Fibroblast of peridontal ligament (primary cell): ENCODE measurements around the gene FAM13A.

Source experiments
- DNase-seq: peaks from one replicate; pipeline ENCODE4 v3.0.0-alpha.2; 2010; ENCODE audit errors: extremely low read depth

The FAM13A gene

DNA sequence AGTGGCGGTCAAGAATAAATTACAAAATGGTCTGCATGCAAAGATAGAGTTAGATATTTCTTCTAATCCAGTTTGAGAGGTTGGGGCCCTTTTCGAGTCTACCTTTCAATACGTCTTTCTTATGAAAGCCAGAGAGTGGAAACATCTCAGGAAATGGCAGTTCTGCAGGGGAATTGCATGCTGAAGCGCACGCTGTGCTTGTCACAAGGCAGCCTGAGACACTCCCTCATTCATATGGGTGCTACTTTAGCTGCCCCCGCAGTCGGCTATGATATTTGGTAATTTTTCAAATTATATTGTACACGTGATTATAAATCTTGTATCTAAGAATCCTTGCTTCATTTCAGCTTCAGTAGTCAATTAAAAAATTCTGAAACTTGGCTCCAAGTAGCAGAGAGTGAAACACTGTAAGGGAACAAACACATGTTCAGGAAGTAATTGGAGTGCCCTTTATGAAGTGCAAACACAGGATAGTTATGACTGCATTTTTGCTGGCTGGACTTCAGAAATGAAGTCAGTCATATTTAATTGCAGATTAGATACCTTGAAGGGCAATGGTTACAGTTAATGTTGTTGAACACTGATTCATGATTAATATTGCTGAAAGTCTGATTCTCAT lies 213.8 kb downstream of the FAM13A start:
- DNase-seq, result peak; percentile 52

DNA sequence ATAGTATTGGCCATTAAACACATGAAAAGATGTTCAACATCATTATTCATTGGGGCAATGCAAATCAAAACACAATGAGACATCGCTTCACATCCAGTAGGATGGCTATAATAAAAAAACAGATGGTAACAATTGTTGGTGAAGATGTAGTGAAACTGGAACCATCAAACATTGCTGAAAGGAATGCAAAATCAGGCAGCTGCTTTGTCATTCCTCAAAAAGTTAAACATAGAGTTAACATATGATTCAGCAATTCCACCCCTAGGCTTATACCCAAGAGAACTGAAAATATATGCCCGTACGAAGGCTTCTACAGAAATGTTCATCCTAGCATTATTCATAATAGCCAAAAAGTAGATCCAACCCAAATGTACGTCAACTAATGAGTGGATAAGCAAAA lies 215.3 kb downstream of the FAM13A start:
- DNase-seq, result peak; percentile 95

DNA sequence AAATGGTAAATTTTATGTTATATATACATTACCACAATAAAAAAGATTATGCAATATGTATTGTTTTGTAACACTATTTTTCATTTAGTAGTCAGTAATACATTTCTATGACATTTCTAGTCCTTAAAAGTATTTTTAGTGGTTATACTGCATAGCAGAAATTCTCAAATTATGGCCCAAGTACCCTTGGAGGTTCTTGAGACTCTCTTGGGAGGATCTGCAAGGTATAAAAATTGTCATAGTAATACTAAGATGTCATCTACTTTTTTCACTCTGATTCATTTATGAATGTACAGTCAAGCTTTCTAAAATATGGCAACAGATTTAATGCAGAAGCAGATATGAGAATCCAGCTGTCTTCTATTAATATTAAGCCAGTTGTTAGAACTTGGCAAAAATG lies 220.8 kb downstream of the FAM13A start:
- DNase-seq, result no peak

DNA sequence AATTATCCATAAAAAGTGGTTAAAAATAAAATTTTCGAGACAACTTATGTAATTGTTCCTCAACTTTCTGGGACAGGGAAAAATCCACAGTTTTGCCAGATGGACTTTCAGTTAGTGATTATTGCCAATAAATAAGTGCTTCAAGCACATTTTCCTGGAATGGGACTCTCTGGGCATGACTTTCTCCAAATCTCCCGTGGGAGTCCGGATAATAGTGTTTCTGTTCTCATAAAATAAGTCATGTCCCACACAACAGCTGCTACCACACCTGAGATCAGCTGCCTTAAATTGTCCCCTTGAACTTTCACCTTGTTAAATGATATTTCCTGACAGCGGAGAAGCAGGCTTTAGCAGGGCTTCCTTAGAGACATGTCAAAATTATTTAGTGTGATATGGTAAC lies 226.0 kb downstream of the FAM13A start:
- no peak for DNase-seq

DNA sequence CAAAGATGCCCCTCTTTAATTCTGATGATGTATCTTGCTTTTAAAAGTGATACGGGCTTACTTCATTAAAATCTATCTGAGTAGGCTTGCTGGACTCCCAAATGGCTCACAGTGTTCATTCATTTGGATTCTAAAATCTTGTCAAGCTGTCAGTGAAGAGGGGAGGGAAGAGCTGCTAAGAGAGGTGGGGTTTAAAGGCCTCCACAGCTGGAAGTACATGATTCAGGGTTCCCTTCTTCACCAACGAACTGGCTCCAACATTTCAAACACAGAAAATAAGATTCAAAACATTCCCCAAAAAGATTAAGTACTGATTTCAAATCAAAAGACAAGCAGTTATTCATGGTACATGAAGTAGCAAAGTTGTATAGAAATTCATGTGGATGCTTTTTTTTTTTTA lies 226.4 kb downstream of the FAM13A start:
- DNase-seq, result no peak

DNA sequence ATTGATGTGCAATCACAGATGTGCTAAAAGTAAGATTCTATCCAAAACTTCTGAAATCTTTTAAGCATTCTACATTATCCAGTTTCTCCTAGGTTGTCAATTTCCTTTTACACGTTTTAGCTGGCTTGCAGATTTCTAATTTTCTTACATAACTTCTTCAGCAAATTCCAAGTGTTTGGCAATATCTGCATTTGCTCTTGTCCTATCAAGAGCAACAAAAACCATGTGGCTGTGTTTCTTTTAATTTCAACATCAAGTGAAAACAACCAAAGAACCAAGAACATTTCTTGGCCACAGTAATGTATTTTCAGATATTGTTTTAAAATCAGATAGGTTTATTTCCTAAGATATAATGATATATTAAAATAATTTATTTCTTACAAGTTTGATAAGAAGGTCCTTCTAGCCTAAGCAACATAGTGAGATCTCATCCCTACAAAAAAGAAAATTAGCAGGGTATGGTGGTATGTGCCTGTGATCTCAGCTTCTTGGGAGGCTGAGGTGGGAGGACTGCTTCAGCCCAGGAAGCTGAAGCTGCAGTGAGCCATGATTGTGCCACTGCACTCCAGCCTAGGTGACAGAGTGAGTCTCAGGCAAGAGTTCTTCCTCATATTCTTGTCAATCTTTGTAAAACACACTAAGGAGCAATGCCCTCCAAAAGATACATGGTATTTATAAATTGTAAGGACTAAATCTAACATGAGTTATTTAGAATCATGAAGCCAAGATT lies 228.0 kb downstream of the FAM13A start:
- DNase-seq, result peak; percentile 56

DNA sequence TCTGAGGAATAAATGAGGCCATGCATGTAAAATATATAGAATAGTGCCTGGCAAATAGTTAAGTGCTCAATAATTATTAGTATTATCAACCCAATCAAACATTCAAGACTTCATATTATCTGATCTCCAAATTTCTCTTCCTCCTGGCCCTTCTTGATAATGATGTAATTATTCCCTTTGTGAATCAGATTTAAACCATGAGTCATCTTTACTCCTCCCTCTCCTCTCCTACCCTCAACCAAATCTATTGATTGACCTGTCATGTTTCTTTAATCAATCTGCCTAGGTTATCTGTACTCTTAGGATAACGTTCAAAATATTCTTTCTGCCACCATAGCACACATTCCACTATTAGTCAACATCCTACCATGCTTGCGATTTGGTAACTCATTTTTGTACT lies 229.5 kb downstream of the FAM13A start:
- DNase-seq, result no peak

DNA sequence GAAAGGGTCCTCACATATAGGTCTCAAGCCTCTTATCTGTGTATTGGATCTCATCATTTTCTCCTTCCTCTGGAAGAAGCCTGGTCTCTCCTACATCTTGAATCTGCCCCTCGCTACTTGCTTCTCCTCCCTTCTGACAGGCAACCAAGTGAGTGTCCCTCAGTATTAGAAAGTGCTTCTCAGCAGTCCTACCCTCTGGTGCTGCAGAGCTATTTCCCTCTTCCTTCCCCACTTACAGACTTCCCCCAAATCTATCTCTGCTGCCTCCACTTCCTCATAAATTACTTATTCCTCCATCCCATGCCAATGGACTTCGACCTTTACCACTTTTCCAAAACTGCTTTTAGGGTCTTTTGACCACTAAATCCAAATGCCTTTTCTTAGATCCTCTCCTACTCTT lies 230.2 kb downstream of the FAM13A start:
- no peak for DNase-seq

DNA sequence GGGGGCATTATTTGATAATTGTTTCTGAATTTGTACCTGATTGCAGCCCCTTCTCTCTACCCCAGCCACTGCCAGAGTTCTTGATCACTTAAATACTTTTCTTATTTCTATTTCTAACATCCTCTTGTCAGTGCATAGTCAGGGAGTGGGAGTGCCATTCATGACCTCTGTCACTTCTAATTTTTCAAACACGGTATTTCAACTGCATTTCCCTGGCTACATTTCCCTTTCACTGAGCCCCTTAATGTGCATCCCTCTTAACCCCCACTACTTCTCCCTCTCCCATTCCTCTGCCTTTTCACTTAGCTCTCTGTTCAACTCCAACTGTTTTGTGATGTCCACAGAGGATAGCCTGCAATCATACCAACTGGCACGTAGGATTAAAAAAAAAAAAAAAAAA lies 231.1 kb downstream of the FAM13A start:
- DNase-seq, result no peak

DNA sequence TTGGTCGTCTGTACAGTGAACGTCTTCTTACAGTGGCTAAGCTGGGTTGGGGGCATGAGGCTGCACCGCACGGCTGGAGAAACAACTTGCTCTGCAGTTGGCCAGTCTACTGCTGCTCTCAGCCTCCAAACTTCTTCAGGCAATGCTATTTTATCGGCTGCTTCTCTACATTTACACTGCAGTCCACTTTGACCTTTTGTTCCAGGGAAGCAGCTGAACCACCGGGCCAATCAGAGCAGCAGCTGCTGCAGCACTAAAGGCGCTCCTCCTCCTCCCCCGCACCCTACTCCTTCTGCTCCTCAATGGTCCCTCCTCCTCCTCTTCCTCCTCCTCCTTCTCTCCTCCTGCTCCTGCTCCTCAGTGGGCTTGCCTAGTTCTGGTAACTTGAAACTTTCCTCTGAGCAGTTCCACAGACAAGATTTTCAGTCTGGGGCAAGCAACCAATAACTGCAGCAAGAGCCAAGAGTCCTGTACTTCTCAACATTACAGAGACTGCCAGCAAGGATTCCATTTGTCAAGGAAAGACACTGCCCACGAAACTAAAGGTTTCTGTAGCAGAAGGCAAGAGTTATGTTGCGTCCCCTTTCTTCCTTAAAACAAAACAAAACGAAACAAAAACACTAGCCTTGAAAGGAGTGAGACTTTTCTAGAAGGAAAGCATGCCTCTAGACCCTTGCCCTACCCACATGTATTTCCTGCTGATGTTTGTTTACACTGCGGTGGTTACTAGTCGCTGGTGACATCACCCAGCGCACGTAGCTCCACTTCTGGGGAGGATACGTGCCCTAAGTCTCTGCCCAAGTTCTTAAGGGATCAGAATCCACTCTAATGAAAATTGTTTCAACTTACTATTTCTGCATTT lies 233.7 kb downstream of the FAM13A start:
- peak; percentile 96 for DNase-seq

DNA sequence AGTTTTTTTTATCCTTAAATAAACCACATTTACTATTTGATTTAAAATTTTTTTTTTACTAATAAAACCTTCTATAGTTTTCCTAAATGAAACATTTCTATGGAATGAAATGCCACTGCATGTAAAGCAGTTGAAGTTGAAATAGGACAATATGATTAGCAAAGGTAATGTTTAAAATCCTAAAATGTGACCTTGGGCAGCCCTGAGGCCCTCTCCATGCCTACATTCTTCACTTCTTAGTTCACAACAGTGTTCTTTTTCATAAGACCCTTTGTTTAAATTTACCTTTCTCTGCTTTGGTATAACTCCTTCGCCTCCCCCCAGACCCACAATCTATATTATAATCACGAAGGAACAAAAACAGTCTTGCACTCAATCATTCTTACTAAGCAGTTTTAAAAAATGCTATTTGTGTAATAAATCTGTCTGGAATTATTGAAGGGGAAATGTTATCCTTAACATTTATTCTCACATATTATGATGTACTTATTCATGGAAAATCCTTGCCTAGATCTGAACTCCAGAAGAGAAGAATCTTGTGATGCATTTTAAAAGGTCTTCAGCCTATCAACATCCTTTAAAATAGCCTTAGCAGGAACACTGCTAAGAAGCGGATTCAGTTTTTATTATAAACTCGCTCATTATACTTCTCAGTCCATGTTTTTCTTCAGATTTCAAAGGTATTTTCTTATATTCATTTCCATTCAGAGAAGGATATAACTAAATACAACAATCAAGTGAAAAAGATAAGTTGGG lies 234.8 kb downstream of the FAM13A start:
- DNase-seq, result no peak

DNA sequence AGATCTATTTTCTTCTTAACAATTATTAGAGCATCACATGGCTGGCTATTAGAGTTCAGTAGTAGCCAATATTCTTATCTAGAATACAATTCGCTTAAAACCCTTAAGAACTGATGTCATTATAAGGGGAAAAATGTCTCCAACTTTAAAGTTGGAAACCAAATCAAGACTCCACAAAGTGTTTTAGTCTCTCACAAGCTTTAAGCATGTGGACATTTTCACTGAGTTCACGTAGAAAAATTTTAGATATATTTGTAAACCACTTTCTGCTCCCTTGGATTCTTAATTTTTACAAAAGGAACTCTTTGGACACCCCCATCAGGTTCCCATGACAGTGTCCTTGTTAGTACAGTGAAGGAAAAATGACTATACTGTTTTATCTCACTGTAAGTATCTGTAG lies 235.5 kb downstream of the FAM13A start:
- DNase-seq, result no peak

DNA sequence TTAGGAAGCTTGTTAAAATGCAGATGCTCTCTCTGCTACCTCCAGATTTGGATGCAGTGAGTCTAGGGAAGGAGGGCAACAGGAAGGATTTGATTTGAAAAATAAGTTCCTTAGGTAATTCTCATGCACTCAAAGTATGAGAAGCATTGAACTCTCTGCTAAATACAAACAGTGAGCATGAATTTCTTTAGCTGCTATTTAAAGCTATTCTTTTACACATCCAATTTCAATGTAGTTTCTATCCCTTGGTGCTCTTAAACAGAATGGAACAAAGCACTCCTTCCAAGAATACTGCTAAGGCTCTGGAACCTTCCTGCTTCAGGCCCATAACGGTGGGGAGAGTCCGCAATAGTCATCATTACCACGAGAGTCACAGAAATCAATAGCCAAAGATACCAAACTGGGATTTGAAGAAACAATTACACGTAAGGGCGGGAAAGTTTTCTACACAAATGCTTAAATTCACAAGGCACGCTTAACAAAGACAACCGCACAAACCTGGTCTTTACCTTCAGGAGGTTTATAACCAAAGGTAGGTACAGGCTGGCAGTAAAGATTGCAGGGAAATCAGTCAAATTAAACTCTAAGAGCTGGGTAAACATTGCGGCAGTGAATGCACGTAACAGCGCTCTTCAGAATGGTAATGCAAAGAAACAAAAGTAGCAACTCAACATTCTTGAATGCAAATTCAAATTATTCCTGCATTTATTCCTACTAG lies 236.1 kb downstream of the FAM13A start:
- no peak for DNase-seq

DNA sequence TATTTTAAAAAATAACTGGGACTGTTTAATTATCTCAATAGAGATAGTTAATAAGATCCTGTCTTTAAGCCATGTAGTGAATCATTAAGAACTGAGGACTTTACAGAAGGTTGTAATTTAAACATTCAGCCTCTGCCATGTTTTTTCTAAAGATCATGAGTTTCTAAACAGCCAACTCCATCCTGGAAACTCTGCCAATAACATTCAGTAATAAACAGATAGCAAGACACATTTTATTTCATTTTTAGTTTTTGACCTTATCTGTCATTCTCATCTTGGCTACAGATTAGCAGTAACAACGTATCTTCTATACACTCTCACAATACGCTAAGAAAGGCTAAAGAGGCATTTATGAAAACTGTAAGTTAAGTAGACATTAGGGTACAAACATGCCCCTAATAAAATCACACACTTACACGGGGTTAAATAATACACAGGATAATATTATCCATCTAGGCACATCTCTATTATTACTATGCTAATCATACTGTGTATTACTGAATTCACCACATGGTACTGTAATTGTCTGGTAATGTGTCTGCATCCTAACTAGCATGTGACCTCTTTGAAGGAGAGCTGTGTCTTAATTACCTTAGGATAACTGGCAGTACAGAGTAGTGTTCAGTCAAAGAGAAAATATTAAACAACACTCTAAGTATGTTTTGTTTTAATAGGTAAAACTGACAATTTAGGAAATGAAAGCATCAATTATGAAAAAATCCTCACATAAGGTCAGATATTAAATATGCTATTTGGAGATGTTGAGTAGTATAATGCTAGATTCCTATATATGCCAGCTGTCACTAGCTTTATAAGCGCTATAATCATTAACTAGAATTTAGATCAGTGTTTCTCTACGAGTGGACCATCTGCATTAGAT lies 236.9 kb downstream of the FAM13A start:
- no peak for DNase-seq

DNA sequence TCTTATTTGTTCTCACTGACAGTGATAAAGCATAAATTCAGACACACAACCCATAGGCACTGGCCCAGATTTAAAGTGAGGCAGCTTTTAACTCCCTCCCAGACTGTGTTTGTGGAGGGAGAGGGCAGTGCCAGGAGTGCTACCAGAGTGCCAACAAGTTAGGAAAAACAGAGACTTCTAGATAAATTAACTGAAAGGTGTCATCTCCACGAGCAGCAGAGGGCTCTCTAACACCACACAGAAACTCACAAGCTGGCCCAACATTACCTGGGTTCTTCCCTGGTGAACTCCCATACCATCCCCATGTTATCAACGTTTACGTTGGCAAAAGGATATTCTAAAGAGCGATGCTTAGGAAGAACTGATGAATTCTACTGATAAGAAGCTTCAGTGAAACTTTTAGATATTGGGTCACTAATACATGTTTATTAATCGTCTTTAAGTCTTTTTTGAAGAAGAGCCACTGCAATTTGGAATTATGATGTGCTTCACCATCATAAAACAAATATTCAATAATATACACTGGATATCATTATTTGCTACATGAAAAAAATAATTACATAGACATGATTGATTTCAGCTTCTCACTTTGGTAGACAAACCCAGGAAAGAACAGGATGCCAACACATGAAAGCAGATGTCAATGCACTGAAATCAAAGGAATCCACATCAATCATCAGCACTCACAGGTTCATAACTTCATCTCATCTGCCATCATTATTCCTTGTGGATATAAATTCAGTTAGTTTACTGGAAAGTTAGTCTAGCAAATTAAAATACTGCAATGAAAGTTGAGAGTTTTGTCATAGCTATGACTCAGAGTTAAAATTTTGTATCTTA lies 238.1 kb downstream of the FAM13A start:
- peak; percentile 72 for DNase-seq

DNA sequence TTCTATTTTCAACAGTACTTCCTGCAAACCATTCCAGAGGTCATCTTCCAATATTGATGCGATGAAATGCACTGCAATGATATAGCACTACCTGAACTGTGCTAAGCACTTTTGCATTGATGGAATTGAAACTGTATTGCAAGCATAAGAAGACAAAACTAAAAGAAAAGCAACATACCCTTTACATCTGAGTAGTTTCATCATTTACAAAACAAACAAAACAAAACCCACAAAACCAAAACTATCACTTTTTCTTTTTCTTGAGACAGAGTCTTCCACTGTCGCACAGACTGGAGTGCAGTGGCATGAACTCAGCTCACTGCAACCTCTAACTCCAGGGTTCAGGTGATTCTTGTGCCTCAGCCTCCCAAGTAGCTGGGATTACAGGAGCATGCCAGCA lies 239.2 kb downstream of the FAM13A start:
- DNase-seq, result no peak

DNA sequence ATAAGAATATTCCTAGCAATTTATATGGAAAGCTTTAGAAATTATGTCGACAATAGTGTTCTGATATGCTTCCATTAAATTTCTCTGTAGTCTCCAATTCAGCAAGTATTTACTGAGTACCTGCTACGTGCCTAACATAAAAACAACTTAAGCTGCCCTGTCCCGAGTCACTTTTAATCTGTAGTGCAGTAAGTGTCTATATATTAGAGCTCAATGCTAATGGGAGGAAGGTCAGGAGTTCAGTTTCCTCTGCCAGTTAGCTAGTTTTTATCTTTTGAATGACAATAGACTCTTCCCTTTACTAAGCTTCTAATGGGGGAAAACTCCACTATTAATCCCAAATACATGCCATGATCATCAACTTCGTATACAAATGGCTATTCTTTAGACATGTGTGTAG lies 240.6 kb downstream of the FAM13A start:
- DNase-seq, result no peak

DNA sequence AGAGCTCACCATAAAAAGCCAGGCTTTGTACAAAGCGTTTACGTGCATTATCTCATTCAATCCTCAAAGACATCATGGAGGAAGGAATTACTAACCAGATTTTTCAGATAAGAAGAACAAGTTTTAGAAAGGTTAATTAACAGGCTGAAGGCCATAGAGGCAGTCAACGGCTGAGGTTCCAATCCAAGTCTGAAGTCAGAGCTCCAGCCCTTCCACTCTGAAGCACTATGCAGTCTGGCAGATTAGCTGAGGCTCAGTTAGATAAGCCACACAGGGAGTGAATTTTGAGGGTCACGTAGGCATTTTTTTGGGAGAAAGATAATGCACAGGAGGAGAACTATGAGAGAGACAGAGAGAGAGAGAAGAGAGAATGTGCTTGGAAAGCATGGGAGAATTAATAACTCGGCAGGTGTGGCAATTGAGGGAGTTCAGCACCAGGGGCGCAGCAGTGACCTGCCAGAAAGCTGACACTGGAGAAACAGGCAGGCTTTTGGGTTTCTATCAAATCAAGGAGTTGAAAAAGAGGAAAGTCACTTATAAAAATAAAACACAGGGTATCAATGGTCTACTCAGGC lies 242.9 kb downstream of the FAM13A start:
- DNase-seq, result no peak

DNA sequence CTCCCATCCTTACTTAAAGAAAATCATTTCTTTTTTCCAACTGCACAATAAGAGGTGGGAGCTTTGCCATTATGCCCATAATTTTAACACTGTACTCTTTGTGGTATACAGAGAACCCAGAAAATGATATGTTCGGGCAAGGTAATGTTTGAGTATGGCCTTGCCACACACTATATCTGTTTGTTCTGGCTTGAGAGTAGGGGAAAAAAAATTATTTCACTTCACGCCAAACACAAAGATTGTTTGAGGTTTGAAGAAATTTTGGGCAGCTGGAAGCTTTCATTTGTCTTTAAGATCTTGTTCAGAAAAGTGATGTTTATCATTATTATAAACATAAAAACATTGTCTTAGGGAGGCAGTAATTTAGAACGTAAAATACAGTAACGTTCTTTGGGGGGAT lies 244.0 kb downstream of the FAM13A start:
- no peak for DNase-seq
